Esophagus mucosa (tissue), 1 donor: ENCODE measurements around the gene PLXND1. TPM values are rescaled to one million over a fixed set of nuclear protein-coding genes. Genes with fewer than 3 reads are reported as not detected.

ENCODE experiments used
- total RNA-seq: library from RNA; stranded (reverse); gene quantifications from one replicate; pipeline ENCODE4 v1.2.4, GENCODE V29; 2023
- donor health status: DM: yes; HTN: yes; CAD: no.

The PLXND1 gene
- total RNA-seq, 1 donor from 2014 or later, result 15.8 TPM

Other genes with a start within 250 kb of the PLXND1 start
- 0.04 TPM for gene EFCAB12, start 178.0 kb downstream of the PLXND1 start, total RNA-seq
- 20.8 TPM for gene MBD4, start 166.7 kb downstream of the PLXND1 start, total RNA-seq
- 11.2 TPM for gene IFT122, start 166.5 kb downstream of the PLXND1 start, total RNA-seq
- gene RHO, start 78.0 kb downstream of the PLXND1 start, total RNA-seq, result not detected
- gene H1-8, start 63.5 kb downstream of the PLXND1 start, total RNA-seq, result not detected